DND-41 (cell line): Measurements from ENCODE around the gene RGS9.

Source experiments
- ATAC-seq: fragments of 200-7000 bp; cut with Tn5 transposase; 3 replicates; pipeline ENCODE4 v1.9.1; 2021; ENCODE audit warnings: low read depth; ENCODE audit not compliant: insufficient read depth
- DNase-seq: peaks from one replicate; pipeline ENCODE4 v3.0.0-alpha.2; 2020
- H2AFZ ChIP-seq: 2 replicates; pipeline ENCODE4 v1.6.0; 2012; ENCODE audit warnings: low read depth, low read length
- H3K27ac ChIP-seq: 2 replicates; pipeline ENCODE4 v1.5.1; 2012; ENCODE audit warnings: low read length, inconsistent platforms
- H3K27me3 ChIP-seq: fragments of 200-600 bp; sonication (generic); 2 replicates; pipeline ENCODE4 v1.6.0; 2012; ENCODE audit warnings: low read length, mild to moderate bottlenecking, inconsistent platforms; ENCODE audit not compliant: insufficient read depth, poor library complexity
- H3K36me3 ChIP-seq: 2 replicates; pipeline ENCODE4 v1.5.1; 2012; ENCODE audit warnings: low read length, inconsistent platforms; ENCODE audit not compliant: insufficient read depth
- H3K4me1 ChIP-seq: 2 replicates; pipeline ENCODE4 v1.5.1; 2012; ENCODE audit warnings: mild to moderate bottlenecking, low read length; ENCODE audit not compliant: insufficient read depth
- H3K4me2 ChIP-seq: 2 replicates; pipeline ENCODE4 v1.6.0; 2012; ENCODE audit warnings: mild to moderate bottlenecking, moderate library complexity, low read length, inconsistent platforms; ENCODE audit not compliant: insufficient read depth
- H3K4me3 ChIP-seq, 2 experiments: fragments of 200-600 bp in 1 of 2; shearing (Covaris generic) in 1 of 2; 2 replicates each; pipeline ENCODE4 v1.5.1; 2012 to 2016; ENCODE audit warnings: inconsistent platforms in 2 of 2, low read length in 2 of 2, mild to moderate bottlenecking in 2 of 2, low read depth in 1 of 2, moderate library complexity in 1 of 2
- H3K79me2 ChIP-seq: 2 replicates; pipeline ENCODE4 v1.6.0; 2012; ENCODE audit warnings: low read length, inconsistent platforms; ENCODE audit not compliant: insufficient read depth
- H3K9ac ChIP-seq: 2 replicates; pipeline ENCODE4 v1.6.0; 2012; ENCODE audit warnings: low read depth, mild to moderate bottlenecking, inconsistent platforms, low read length, moderate library complexity
- H3K9me3 ChIP-seq: 2 replicates; pipeline ENCODE4 v1.5.1; 2012; ENCODE audit warnings: low read length, moderate library complexity, mild to moderate bottlenecking, inconsistent platforms; ENCODE audit not compliant: insufficient read depth, severe bottlenecking
- H4K20me1 ChIP-seq: 2 replicates; pipeline ENCODE4 v1.6.0; 2012; ENCODE audit warnings: low read length; ENCODE audit not compliant: insufficient read depth
- EZH2 ChIP-seq: IDR thresholded peaks from 3 replicates; pipeline ENCODE4 v1.6.1; 2012; ENCODE audit warnings: borderline replicate concordance, low read depth, mild to moderate bottlenecking, moderate library complexity, low read length, inconsistent platforms; ENCODE audit not compliant: severe bottlenecking
- TF ChIP-seq, protein P1 (sequence below): IDR thresholded peaks from 2 replicates; pipeline ENCODE4 v1.5.1; 2012; ENCODE audit warnings: borderline replicate concordance, low read length, moderate library complexity, mild to moderate bottlenecking; ENCODE audit not compliant: poor library complexity, severe bottlenecking; ENCODE audit errors: extremely low read depth

Gene RGS9

DNA sequence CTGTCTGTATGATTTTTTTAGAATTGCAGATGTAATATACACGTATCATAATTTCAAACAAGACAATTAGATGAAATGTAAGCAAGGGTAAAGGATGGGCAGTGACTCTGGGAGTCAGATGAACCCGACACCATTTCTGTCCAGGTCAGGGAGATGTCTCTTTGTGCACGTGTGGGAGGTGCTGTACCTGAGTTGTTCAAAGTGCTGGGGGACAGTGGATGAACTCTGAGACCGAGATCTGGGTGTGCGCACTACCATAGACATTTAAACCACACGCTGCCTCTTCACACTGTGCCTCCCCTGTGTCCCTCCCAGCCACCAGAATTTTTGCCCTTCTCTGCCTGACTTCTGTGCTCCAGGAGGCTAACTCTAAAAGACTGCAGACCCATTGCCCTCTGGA lies 5.9 kb upstream of the RGS9 start:
- no peak for DNase-seq
- H3K4me2 ChIP-seq = no peak overlapping the region

DNA sequence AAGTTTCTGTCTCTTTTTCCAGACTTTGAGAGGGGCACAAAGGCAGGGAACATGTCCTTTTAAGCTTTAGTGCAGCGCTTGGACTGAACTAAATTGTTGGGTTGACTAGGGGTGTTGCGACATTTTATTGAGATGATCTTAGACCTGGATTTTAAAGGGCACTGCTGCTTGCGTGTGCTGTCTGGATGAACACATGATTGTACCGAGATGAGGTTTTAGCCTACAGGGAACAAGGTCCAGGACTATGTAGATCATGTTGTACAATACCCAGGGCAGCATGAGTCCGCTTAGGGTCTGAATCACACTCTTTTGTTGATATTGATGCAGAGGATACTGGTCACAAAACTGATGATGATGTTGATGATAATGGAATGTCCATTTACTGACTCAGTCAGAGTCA lies 5.2 kb upstream of the RGS9 start:
- Histone ChIP-seq H3K36me3 (no peaks in the 10 kb centered on the region), H3K27me3 (no peaks in the 10 kb centered on the region), H4K20me1 (no peaks in the 10 kb centered on the region), H3K4me2 (no peak overlapping the region), H2AFZ (no peak overlapping the region), H3K4me1 (peaks cover 3% of the 10 kb centered on the region), H3K9me3 (no peaks in the 10 kb centered on the region), H3K79me2 (no peaks in the 10 kb centered on the region), H3K4me3 (no peak overlapping the region), H3K27ac (no peak overlapping the region), H3K9ac (no peak overlapping the region)
- no peak for DNase-seq
- TF ChIP-seq, protein P1, sequence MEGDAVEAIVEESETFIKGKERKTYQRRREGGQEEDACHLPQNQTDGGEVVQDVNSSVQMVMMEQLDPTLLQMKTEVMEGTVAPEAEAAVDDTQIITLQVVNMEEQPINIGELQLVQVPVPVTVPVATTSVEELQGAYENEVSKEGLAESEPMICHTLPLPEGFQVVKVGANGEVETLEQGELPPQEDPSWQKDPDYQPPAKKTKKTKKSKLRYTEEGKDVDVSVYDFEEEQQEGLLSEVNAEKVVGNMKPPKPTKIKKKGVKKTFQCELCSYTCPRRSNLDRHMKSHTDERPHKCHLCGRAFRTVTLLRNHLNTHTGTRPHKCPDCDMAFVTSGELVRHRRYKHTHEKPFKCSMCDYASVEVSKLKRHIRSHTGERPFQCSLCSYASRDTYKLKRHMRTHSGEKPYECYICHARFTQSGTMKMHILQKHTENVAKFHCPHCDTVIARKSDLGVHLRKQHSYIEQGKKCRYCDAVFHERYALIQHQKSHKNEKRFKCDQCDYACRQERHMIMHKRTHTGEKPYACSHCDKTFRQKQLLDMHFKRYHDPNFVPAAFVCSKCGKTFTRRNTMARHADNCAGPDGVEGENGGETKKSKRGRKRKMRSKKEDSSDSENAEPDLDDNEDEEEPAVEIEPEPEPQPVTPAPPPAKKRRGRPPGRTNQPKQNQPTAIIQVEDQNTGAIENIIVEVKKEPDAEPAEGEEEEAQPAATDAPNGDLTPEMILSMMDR = no peak
- TF ChIP-seq EZH2 = no peak
- no peak for ATAC-seq

More for the DNA sequence above, 5.9 kb upstream of the RGS9 start:
- Histone ChIP-seq H3K4me3 (no peak overlapping the region), H3K9me3 (no peaks in the 10 kb centered on the region), H3K36me3 (no peaks in the 10 kb centered on the region), H3K4me1 (no peaks in the 10 kb centered on the region), H3K27ac (no peak overlapping the region), H3K27me3 (no peaks in the 10 kb centered on the region), H4K20me1 (no peaks in the 10 kb centered on the region), H2AFZ (no peak overlapping the region), H3K79me2 (no peaks in the 10 kb centered on the region), H3K9ac (no peak overlapping the region)
- TF ChIP-seq, protein P1 = no peak
- TF ChIP-seq EZH2 = no peak
- ATAC-seq = no peak

DNA sequence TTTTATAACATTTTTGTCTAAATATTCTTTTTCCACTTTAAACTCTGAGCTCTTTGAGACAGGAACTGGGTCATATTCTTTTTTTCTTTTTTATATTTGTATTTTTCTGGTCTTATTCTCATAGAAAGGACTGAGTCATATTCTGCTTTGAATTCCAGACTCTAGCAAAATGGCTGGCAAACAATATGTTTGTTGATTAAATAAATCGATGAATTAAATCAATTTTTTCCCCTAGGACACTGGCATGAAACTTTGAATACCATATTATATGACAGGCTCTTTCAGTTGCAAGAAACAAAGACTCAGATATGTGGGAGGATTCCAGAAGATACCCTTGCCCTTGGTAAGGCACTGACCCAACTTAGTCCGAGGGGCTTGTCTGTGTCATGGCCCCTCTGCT lies 3.1 kb upstream of the RGS9 start:
- DNase-seq (no peak), ATAC-seq (no peak)
- no peaks in the 10 kb centered on the region for H3K9me3 ChIP-seq
- no peak overlapping the region for H3K27ac ChIP-seq
- TF ChIP-seq, protein P1 = no peak
- TF ChIP-seq EZH2 = no peak
- peaks cover 8% of the 10 kb centered on the region for H3K79me2 ChIP-seq
- H3K4me2 ChIP-seq = no peak overlapping the region
- H3K4me3 ChIP-seq = no peak overlapping the region
- H3K36me3 ChIP-seq = no peaks in the 10 kb centered on the region
- H2AFZ ChIP-seq = no peak overlapping the region
- H3K9ac ChIP-seq = no peak overlapping the region
- no peaks in the 10 kb centered on the region for H4K20me1 ChIP-seq
- H3K27me3 ChIP-seq = peaks cover 7% of the 10 kb centered on the region
- H3K4me1 ChIP-seq = peaks cover 24% of the 10 kb centered on the region
